HEK293T (cell line): ENCODE data around the gene LRRC72.

ENCODE experiments used
- BHLHE40 ChIP-seq: fragments of 450-650 bp; IDR thresholded peaks from 2 replicates; pipeline ENCODE4 v1.6.1; 2016; ENCODE audit warnings: mild to moderate bottlenecking, moderate library complexity, borderline replicate concordance
- TARDBP ChIP-seq: fragments of 450-650 bp; IDR thresholded peaks from 2 replicates; pipeline ENCODE4 v1.6.1; 2016

DNA sequence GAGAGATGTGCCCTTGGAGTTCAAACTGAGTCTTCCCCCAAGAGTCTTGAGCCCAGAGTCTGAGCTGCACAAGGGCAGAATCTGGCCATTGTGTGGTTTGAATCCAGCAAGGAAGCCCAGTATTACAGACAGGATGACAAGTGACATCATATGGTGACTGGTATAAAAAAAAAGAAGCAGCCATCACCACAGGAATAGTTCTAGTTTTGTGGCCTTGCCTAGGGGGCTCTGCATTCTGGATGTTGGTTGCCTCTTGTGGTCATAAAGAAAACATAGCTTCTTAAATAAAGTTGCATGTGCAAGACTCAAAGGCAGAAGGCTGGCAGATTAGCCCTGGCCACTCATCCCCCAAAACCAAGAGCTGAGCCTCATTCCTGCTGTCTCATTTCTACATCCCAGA lies 16.8 kb upstream of the LRRC72 start:
- TF ChIP-seq BHLHE40 (no peak), TARDBP (no peak)
